ENCODE data around the gene CCDC116. TPM values are rescaled to one million over a fixed set of nuclear protein-coding genes. Genes with fewer than 3 reads are reported as not detected.

Gene CCDC116
- total RNA-seq, 4 donors from 2014 or later: 0.16 to 1.3 (median 0.20) TPM

GRCh38 chr22:21683401-21683811 is 50.8 kb downstream of the CCDC116 start:
- no peak overlapping the region for H3K27ac ChIP-seq
- H3K4me3 ChIP-seq: no peak overlapping the region
- no peaks in the 10 kb centered on the region for H3K9me3 ChIP-seq
- no peak for TF ChIP-seq POLR2AphosphoS5 (IDR thresholded peaks at IDR 0.05)
- TF ChIP-seq EP300 (IDR thresholded peaks at IDR 0.05): no peak
- no peak for TF ChIP-seq CTCF (IDR thresholded peaks at IDR 0.05)
- TF ChIP-seq POLR2A (IDR thresholded peaks at IDR 0.05): no peak
- 96% methylated on average over 4 of the region's 7 CpGs; no CpG with 5 or more reads in 1 of the 2 donors for WGBS, 2 donors (ENCODE audit: low coverage in 1 of 2)
- no peak for ATAC-seq
- H3K4me1 ChIP-seq: no peaks in the 10 kb centered on the region
- H3K36me3 ChIP-seq: peaks cover 0 to 86% of the 10 kb centered on the region in 2 donors
- no peaks in the 10 kb centered on the region for H3K27me3 ChIP-seq

GRCh38 chr22:21684492-21685163 is 52.1 kb downstream of the CCDC116 start:
- H3K27me3 ChIP-seq: no peaks in the 10 kb centered on the region
- H3K9me3 ChIP-seq: no peaks in the 10 kb centered on the region
- no peak overlapping the region for H3K27ac ChIP-seq
- no peak overlapping the region for H3K4me3 ChIP-seq
- ATAC-seq: no peak
- WGBS, 2 donors (ENCODE audit: low coverage in 1 of 2): 86 to 87% methylated on average over 4 to 8 of the region's 19 CpGs
- H3K36me3 ChIP-seq: peaks cover 0 to 88% of the 10 kb centered on the region in 2 donors
- peaks cover 0 to 1% (median 0%) of the 10 kb centered on the region in 3 donors for H3K4me1 ChIP-seq
- TF ChIP-seq POLR2A (IDR thresholded peaks at IDR 0.05): no peak
- no peak for TF ChIP-seq POLR2AphosphoS5 (IDR thresholded peaks at IDR 0.05)
- no peak for TF ChIP-seq CTCF (IDR thresholded peaks at IDR 0.05)
- no peak for TF ChIP-seq EP300 (IDR thresholded peaks at IDR 0.05)

- TF ChIP-seq POLR2A (IDR thresholded peaks at IDR 0.05): no peak
- TF ChIP-seq EP300 (IDR thresholded peaks at IDR 0.05): no peak
- TF ChIP-seq POLR2AphosphoS5 (IDR thresholded peaks at IDR 0.05): no peak
- TF ChIP-seq CTCF (IDR thresholded peaks at IDR 0.05): no peak
- Histone ChIP-seq H3K27me3 (no peaks in the 10 kb centered on the region), H3K4me3 (no peak overlapping the region), H3K4me1 (peaks cover 0 to 6% (median 0%) of the 10 kb centered on the region in 3 donors), H3K36me3 (peaks cover 0 to 92% of the 10 kb centered on the region in 2 donors), H3K27ac (no peak overlapping the region), H3K9me3 (no peaks in the 10 kb centered on the region)
- 96% methylated on average over 4 of the region's 8 CpGs; no CpG with 5 or more reads in 1 of the 2 donors for WGBS, 2 donors (ENCODE audit: low coverage in 1 of 2)
- no peak for ATAC-seq
Measured at GRCh38 chr22:21685164-21685513, 52.6 kb downstream of the CCDC116 start.

- no peak for ATAC-seq
- WGBS, 2 donors (ENCODE audit: low coverage in 1 of 2): 93% methylated on average over 3 of the region's 8 CpGs; no CpG with 5 or more reads in 1 of the 2 donors
- Histone ChIP-seq H3K4me1 (peaks cover 0 to 12% (median 0%) of the 10 kb centered on the region in 3 donors), H3K27ac (no peak overlapping the region), H3K9me3 (no peaks in the 10 kb centered on the region), H3K4me3 (no peak overlapping the region), H3K27me3 (no peaks in the 10 kb centered on the region), H3K36me3 (peaks cover 0 to 97% of the 10 kb centered on the region in 2 donors)
- TF ChIP-seq POLR2A (IDR thresholded peaks at IDR 0.05) (no peak), EP300 (IDR thresholded peaks at IDR 0.05) (no peak), CTCF (IDR thresholded peaks at IDR 0.05) (no peak), POLR2AphosphoS5 (IDR thresholded peaks at IDR 0.05) (no peak)
Measured at GRCh38 chr22:21686193-21686608, 53.6 kb downstream of the CCDC116 start.

Small RNA genes lying within 50 kb of the gene (small RNA-seq; reads per million reads assigned to genes)
- gene MIR301B: 0 to 0.86 (median 0.61) reads per million in 4 donors

Other genes starting within 250 kb of the CCDC116 start
- gene RIMBP3B, start 249.0 kb upstream of the CCDC116 start, total RNA-seq: under 1 TPM in 2 of 4 donors, not detected in 2; under 0.01 to 0.12 TPM
- gene HIC2, start 215.4 kb upstream of the CCDC116 start, total RNA-seq: 1 to 10 TPM; 4.4 to 5.1 (median 4.8) TPM
- 1 to 10 TPM in 1 of 4 donors, under 1 TPM in 2, not detected in 1; 0.15 to 4.4 (median 0.27) TPM for gene TMEM191C, start 165.4 kb upstream of the CCDC116 start, total RNA-seq
- gene RIMBP3C, start 81.3 kb upstream of the CCDC116 start, total RNA-seq: under 1 TPM; 0.15 to 0.40 (median 0.25) TPM
- gene UBE2L3, start 65.0 kb upstream of the CCDC116 start, total RNA-seq: 10 to 100 TPM; 40.5 to 94.4 (median 60.0) TPM
- gene YDJC, start 2.7 kb upstream of the CCDC116 start, total RNA-seq: 10 to 100 TPM; 13.1 to 23.6 (median 22.1) TPM
- 10 to 100 TPM; 20.7 to 44.1 (median 30.5) TPM for gene SDF2L1, start 9.5 kb downstream of the CCDC116 start, total RNA-seq
- gene PPIL2, start 33.3 kb downstream of the CCDC116 start, total RNA-seq: 10 to 100 TPM; 18.6 to 38.0 (median 22.4) TPM
- 10 to 100 TPM; 11.6 to 23.1 (median 15.8) TPM for gene YPEL1, start 103.0 kb downstream of the CCDC116 start, total RNA-seq
- 10 to 100 TPM; 40.3 to 70.8 (median 57.4) TPM for gene MAPK1, start 234.9 kb downstream of the CCDC116 start, total RNA-seq